NT2/D1 (cell line): ENCODE results near the gene ABHD5.

Source experiments
- YY1 ChIP-seq: IDR thresholded peaks from 2 replicates; pipeline ENCODE4 v1.6.1; 2011; ENCODE audit not compliant: insufficient read length, insufficient read depth
- ZNF274 ChIP-seq: IDR thresholded peaks from 2 replicates; pipeline ENCODE4 v1.6.1; 2011; ENCODE audit warnings: mild to moderate bottlenecking, low read depth, low read length

DNA sequence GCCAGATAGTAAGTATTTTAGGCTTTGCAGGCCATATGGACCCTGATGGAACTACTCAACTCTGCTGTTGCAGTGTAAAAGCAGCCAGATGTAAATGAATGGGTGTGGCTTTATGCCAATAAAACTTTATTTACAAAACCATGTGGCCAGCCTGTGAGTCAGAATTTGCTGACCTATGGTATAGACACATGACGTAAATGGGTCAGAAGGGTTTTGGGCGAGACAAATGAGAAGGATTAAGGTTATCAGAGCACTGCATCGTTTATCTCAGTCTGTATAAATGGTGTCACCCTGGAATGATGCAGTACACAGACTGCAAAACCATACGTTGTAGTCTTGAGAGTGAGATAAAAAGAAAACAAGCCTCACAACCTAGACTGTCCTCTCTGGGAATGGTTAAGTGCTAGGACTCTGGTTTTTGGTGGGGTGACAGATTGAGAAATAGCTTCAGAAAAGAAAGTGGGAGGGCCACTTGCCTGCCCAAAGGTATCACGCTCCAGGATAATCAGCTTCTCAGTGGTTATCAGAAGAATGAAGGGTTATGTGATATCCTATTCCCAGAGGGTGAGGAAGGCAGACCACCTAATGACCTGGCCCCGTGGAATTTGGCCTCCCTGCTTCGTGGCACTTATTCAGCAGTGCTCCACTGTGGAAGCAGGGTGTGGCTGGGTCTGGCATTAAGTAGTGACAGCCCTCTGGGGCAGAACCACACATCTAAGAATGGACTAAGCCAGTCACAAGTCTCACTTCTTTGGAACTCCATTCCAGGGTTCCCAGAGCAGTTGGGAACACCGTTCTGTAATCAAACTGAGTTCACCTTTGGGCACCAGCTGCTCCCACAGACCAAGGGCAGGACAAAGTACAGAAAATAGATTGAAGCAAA lies 46.1 kb downstream of the ABHD5 start:
- TF ChIP-seq YY1 (no peak), ZNF274 (no peak)
